HG03342 (cell line): Measurements from ENCODE around the gene TLCD3A.
"Not testable (repeated sequence)": the region's sequence is repeated elsewhere in the genome, so short reads cannot be mapped to it uniquely, and the experiment has no call there.

Experiments
- ATAC-seq: cut with Tn5 transposase; IDR thresholded peaks from one replicate; pipeline ENCODE4 v1.9.1; 2021; ENCODE audit warnings: mild to moderate bottlenecking, moderate library complexity; ENCODE audit not compliant: unreplicated experiment

TLCD3A gene

GRCh38 chr17:784143-784542 is 51.7 kb downstream of the TLCD3A start:
- no peak for ATAC-seq

DNA sequence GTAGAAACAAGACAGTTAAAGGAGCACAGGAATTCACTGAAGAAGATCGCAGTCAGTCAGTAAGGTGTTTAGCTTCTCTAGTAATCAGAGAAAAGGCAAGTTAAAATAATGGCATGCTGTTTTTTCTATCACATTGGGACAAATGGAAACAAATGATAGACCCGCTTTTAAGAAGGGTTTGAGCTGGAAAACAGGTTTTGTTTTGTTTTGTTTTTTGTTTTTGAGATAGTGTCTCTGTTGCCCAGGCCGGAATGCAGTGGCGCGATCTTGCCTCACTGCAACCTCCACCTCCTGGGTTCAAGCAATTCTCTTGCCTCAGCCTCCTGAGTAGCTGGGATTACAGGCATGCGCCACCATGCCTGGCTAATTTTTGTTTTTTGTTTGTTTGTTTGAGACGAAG is 53.5 kb downstream of the TLCD3A start:
- ATAC-seq = not testable (repeated sequence)

GRCh38 chr17:787641-788221 is 55.3 kb downstream of the TLCD3A start:
- no peak for ATAC-seq

GRCh38 chr17:788551-788950 is 56.2 kb downstream of the TLCD3A start:
- ATAC-seq = no peak

GRCh38 chr17:789160-789840 is 56.9 kb downstream of the TLCD3A start:
- ATAC-seq = no peak

GRCh38 chr17:789931-790873 is 57.8 kb downstream of the TLCD3A start:
- ATAC-seq = not testable (repeated sequence)

DNA sequence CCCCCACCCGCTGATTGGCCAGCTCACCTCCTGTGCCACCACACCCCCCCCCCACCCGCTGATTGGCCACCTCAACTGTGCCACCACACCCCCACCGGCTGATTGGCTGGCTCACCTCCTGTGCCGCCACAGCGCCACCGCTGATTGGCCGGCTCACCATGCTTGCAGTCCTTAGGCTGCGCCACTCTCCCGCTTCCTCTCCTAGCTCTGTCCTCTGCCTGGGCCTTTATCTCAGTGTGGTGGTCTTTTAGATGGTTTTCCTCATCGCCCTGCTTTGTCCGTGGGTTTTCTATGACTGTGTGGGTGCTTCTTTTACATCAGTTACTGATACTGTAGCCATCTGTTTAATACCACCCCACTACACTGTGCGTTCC is 58.5 kb downstream of the TLCD3A start:
- ATAC-seq = not testable (repeated sequence)

DNA sequence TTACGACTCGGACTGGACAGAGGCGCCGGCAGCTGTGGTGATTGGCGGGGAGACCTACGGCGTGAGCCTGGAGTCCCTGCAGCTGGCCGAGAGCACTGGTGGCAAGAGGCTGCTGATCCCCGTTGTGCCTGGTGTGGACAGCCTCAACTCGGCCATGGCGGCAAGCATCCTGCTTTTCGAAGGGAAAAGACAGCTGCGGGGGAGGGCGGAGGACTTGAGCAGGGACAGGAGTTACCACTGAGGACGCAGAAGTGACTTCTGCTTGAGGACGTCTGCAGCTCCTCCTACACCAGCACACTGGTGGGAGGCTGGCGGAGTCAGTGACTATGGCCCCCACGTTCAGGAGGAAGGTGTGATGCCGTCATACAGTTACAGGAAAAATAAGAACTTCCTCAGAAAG is 59.4 kb downstream of the TLCD3A start:
- ATAC-seq = no peak

- ATAC-seq = no peak
Measured at GRCh38 chr17:792277-792676, 59.9 kb downstream of the TLCD3A start.
